ENCODE measurements around the gene BAHCC1. TPM values are rescaled to one million over a fixed set of nuclear protein-coding genes. Genes with fewer than 3 reads are reported as not detected.
A peak's percentile ranks its signal among the peaks of the same experiment; 100 is the strongest.

Gene BAHCC1
- total RNA-seq, 6 donors from 2014 or later, result 8.2 to 81.7 (median 21.0) TPM

GRCh38 chr17:81443269-81443668 lies 48.0 kb downstream of the BAHCC1 start:
- Histone ChIP-seq H3K4me3 (no peak overlapping the region), H3K36me3 (peaks cover 0 to 26% (median 12%) of the 10 kb centered on the region in 4 donors), H3K4me1 (peaks cover 0 to 4% (median 0%) of the 10 kb centered on the region in 4 donors), H3K9me3 (no peaks in the 10 kb centered on the region), H3K27ac (no peak overlapping the region), H3K27me3 (no peaks in the 10 kb centered on the region)
- 95 to 96% methylated on average over 8 to 11 of the region's 20 CpGs for WGBS, 2 donors
- TF ChIP-seq CTCF (IDR thresholded peaks at IDR 0.05) (no peak), POLR2A (IDR thresholded peaks at IDR 0.05) (no peak), POLR2AphosphoS5 (IDR thresholded peaks at IDR 0.05) (no peak), EP300 (IDR thresholded peaks at IDR 0.05) (no peak)
- ATAC-seq (ENCODE audit: low FRiP score in 2 of 2) (no peak), DNase-seq (peak in 1 of 2 donors; percentile 80)

GRCh38 chr17:81444610-81445339 lies 49.5 kb downstream of the BAHCC1 start:
- Histone ChIP-seq H3K9me3 (no peaks in the 10 kb centered on the region), H3K4me1 (peaks cover 0 to 4% (median 0%) of the 10 kb centered on the region in 4 donors), H3K27me3 (no peaks in the 10 kb centered on the region), H3K4me3 (no peak overlapping the region), H3K36me3 (peaks cover 0 to 26% (median 12%) of the 10 kb centered on the region in 4 donors), H3K27ac (no peak overlapping the region)
- ATAC-seq (ENCODE audit: low FRiP score in 2 of 2), result no peak
- DNase-seq, result no peak
- TF ChIP-seq EP300 (IDR thresholded peaks at IDR 0.05) (no peak), CTCF (IDR thresholded peaks at IDR 0.05) (no peak), POLR2AphosphoS5 (IDR thresholded peaks at IDR 0.05) (no peak), POLR2A (IDR thresholded peaks at IDR 0.05) (no peak)
- 90 to 92% methylated on average over 6 to 12 of the region's 27 CpGs for WGBS, 2 donors

- Histone ChIP-seq H3K36me3 (peaks cover 0 to 26% (median 12%) of the 10 kb centered on the region in 4 donors), H3K4me1 (no peaks in the 10 kb centered on the region), H3K27ac (no peak overlapping the region), H3K9me3 (no peaks in the 10 kb centered on the region), H3K27me3 (no peaks in the 10 kb centered on the region), H3K4me3 (no peak overlapping the region)
- ATAC-seq (ENCODE audit: low FRiP score in 2 of 2) (no peak), DNase-seq (peak in 1 of 2 donors; percentile 20)
- WGBS, 2 donors, result 87 to 88% methylated on average over 20 to 30 of the region's 30 CpGs
- no peak for TF ChIP-seq POLR2A (IDR thresholded peaks at IDR 0.05)
- no peak for TF ChIP-seq CTCF (IDR thresholded peaks at IDR 0.05)
- TF ChIP-seq POLR2AphosphoS5 (IDR thresholded peaks at IDR 0.05), result no peak
- no peak for TF ChIP-seq EP300 (IDR thresholded peaks at IDR 0.05)
Measured at GRCh38 chr17:81445642-81446503, 50.6 kb downstream of the BAHCC1 start.

- DNase-seq, result no peak
- no peak overlapping the region for H3K4me3 ChIP-seq
- H3K36me3 ChIP-seq, result peaks cover 0 to 23% (median 10%) of the 10 kb centered on the region in 4 donors
- no peak overlapping the region for H3K27ac ChIP-seq
- WGBS, 2 donors, result 94 to 97% methylated on average over 19 to 22 of the region's 25 CpGs
- no peaks in the 10 kb centered on the region for H3K27me3 ChIP-seq
- no peak for ATAC-seq (ENCODE audit: low FRiP score in 2 of 2)
- no peak for TF ChIP-seq POLR2A (IDR thresholded peaks at IDR 0.05)
- no peak for TF ChIP-seq EP300 (IDR thresholded peaks at IDR 0.05)
- TF ChIP-seq POLR2AphosphoS5 (IDR thresholded peaks at IDR 0.05), result no peak
- TF ChIP-seq CTCF (IDR thresholded peaks at IDR 0.05), result no peak
- no peaks in the 10 kb centered on the region for H3K9me3 ChIP-seq
- no peaks in the 10 kb centered on the region for H3K4me1 ChIP-seq
Measured at GRCh38 chr17:81447331-81447933, 52.2 kb downstream of the BAHCC1 start.
